HS-5 (cell line): ENCODE results near the gene PTPRD.
A peak's percentile ranks its signal among the peaks of the same experiment; 100 is the strongest.

Experiments
- DNase-seq: peaks from one replicate; pipeline ENCODE4 v3.0.0-alpha.2; 2012; ENCODE audit warnings: low read depth

The PTPRD gene

DNA sequence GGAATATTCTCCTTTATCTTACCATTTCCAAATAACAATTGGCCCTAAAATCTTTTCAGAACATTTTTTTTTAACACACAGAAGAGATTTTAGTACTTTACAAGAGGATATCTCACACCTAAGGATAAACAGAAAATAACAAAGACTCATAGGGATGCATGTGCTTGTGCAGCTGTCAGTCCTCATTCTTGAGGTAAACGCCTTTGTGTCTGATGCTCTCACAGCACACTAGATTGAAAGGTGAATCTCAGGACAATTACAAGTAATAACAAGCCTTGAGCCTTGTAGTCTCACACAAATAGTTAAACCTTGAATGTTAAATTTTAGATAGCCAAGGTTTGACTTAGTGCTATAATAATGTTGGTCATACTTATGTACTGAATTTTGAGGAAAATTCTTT is 439.2 kb downstream of the PTPRD start:
- DNase-seq: no peak

- no peak for DNase-seq
Measured at GRCh38 chr9:10172476-10172875, 440.3 kb downstream of the PTPRD start.

- DNase-seq: no peak
Measured at GRCh38 chr9:10168241-10168640, 444.6 kb downstream of the PTPRD start.

- no peak for DNase-seq
Measured at GRCh38 chr9:10148796-10149195, 464.0 kb downstream of the PTPRD start.

GRCh38 chr9:10146517-10147331 is 466.1 kb downstream of the PTPRD start:
- DNase-seq: no peak

GRCh38 chr9:10144355-10144754 is 468.4 kb downstream of the PTPRD start:
- no peak for DNase-seq

DNA sequence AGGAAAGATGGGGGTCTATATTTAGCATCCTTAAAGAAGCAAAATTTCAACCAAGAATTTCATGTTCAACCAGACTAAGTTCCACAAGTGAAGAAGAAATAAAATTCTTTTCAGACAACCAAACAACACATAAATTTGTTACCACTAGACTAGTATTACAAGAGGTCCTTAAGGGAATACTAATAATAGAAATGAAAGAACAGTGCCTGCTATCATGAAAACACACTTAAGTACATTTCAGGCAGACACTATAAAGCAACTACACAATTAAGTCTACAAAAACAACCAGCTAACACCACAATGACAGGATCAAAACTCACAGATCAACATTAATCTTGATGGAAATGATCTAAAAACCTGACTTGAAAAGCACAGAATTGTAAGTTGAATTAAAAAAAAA is 477.2 kb downstream of the PTPRD start:
- DNase-seq: no peak

DNA sequence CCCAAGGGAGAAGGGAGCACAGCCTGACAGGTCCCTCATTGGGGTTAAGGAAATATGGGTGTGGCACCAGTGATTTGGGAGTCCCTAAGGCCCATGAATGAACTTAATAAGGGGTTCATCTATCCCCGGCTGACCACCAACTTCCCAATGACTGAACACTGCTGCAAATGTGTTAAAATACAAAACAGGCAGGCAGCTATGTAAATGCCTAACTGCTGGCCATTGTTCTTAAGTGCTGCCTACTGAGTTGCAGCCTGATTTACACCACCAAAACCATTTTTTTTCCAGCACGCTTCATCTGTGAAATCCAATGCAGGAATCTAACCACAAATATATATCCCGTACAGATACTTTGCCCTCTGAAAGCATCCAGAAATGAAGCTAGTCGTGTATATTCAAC is 478.5 kb downstream of the PTPRD start:
- no peak for DNase-seq

DNA sequence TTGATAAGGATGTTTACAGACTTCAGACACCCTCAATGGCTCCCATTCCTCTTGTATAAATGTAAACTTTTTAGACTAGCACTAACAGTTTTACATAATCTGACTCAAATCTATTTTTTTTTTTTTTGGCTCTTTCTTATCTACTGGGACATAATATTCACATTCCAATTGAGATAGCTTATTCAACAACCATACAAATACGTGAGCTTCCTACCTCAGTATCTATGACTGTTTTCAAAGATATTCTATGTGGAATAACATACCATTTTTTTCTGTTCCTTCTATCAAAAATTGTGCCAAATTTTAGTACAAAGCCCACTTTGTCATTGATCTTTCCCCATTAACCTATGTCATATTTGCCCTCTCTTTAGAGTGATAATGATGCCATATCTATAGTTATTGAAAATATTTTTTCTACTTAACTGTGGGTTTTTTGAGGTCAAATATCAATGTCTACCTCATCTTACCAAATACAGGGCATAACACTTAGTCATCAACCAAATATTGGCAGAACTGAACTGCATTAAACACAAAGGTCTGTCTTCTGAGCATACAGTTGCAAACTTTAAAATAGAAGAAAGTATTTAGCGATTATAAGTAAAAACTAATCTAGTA is 482.6 kb downstream of the PTPRD start:
- peak; percentile 69 for DNase-seq

DNA sequence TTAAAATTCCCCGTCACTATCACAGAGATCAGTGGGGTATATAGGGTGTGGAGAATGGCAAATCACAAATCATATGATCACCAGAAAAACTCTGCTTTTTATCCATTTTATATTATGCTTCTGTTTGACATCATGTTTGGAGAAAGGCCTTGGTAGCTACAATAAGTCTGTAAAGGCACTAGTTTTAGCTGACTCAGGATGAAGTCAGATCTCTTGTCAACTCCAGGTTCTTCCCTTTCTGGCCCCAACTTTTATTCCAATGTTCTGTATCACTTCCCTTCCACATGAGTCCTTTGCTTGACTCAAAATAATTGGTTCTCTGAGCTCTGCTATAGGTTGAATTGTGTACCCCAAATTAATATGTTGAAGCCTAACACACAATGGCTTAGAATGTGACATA is 484.9 kb downstream of the PTPRD start:
- DNase-seq: peak; percentile 20

DNA sequence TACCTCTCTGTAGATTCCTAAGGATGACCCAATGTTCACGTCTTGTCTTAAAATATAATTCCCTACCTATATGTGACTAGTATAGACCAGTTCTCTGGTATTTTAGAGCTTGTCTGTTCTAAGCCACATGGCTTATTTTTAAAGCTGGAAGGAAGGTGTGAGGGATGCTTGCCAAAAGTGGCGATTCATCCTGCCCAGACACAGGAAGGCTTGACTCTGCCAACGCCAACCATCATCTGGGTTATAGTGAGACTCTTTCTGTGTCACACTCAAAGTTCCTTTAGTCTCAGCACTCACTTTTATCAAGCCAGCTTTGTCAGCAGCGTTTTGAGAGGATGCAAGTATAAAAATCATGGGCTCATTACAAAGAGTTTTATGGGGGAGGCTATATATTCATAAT is 500.0 kb downstream of the PTPRD start:
- no peak for DNase-seq

DNA sequence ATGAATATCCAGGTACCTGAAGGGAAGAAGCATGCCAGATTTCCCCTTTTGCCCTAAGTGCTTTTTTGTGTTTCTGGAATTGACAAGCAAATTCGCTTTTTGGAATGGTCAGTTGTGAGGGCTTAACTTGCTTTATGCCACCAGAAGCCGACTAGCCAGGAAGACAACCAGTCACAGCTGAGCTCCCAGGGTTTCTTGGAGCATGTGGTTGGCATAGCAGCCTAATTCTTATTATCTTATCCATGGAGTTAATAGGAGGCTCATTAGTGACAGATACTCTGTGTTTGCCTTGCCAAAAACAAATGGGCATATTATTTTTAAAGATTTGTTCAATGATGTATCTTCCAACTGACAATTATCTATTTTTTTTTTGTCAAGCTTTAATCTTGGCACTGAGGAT is 500.7 kb downstream of the PTPRD start:
- DNase-seq: no peak

GRCh38 chr9:10108815-10109214 is 504.0 kb downstream of the PTPRD start:
- DNase-seq: no peak

- no peak for DNase-seq
Measured at GRCh38 chr9:10104774-10105173, 508.0 kb downstream of the PTPRD start.

DNA sequence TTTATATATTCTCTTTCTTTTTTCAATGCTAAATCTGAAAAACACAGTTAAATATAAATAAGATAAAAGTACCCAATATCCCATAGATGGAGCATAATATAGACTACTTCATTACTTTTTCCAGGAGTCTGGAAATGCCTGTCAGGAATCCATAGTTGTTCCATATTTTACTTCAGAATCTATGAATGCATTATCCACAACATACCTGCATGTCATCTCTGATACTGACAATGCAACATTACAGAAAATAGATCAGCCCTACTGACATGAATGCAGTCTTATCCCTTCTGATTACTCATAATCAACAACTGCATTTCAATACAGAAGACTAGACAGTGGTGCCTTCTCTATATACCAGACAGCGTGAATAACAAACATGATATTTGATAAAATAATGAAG is 517.6 kb downstream of the PTPRD start:
- DNase-seq: no peak

GRCh38 chr9:10094563-10094962 is 518.2 kb downstream of the PTPRD start:
- DNase-seq: no peak

DNA sequence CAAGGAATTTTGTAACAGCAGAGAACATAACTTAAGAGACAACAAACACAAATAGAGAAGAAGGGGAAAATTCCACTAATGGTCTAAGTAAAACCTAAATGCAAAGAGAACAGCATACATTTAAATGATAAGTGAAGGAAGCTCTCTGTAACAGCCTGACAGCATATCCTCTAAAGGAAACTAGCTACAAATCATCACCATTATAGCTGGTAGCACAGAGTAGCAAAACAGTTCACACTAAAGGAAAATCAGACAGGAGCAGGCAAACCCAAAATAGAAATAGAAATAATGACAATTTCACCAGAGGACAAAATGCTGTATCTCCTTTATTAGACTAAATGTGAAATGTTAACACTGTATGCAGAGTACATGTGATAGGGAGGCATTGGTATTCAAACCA is 532.8 kb downstream of the PTPRD start:
- DNase-seq: no peak

- DNase-seq: no peak
Measured at GRCh38 chr9:10079284-10079964, 533.4 kb downstream of the PTPRD start.

DNA sequence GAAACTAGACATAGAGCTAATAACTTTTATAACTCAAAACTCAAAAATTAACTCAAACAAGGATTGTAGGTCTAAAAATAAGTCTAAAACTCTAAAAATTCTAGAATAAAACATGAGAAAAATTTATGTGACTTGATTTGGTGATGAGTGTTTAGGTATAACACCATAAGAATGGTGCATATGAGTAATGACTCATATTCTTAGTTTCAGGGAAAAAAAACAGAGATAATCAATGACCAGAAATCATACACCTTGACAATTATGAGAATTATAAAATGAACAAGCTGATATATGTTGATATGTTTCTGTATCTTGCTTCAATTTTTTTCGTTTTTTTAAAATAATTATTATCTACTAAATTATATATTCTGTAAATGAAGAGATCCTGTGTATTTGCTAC is 541.2 kb downstream of the PTPRD start:
- no peak for DNase-seq

GRCh38 chr9:10062629-10063395 is 550.0 kb downstream of the PTPRD start:
- DNase-seq: peak; percentile 69

GRCh38 chr9:10059044-10059443 is 553.8 kb downstream of the PTPRD start:
- no peak for DNase-seq

DNA sequence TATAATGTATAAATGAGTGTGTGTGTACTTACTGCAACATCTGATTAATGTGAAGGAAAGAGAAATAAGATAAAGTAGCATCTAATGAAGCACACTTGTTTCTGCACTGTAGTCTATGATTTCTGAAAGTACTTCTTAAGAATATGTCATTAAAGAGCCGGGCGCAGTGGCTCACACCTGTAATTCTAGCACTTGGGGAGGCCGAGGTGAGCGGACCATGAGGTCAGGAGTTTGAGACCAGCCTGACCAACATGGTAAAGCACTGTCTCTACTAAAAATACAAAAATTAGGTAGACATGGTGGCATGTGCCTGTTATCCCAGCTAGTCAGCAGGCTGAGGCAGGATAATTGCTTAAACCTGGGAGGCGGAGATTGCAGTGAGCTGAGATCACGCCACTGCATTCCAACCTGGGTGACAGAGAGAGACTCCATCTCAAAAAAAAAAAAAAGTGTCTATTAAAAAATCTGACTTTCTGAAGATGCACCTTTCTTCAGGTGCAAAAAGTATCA is 556.9 kb downstream of the PTPRD start:
- no peak for DNase-seq
